ENCODE data around the gene ADD1.
"Not testable (repeated sequence)": the region's sequence is repeated elsewhere in the genome, so short reads cannot be mapped to it uniquely, and the experiment has no call there.

Gene ADD1

DNA sequence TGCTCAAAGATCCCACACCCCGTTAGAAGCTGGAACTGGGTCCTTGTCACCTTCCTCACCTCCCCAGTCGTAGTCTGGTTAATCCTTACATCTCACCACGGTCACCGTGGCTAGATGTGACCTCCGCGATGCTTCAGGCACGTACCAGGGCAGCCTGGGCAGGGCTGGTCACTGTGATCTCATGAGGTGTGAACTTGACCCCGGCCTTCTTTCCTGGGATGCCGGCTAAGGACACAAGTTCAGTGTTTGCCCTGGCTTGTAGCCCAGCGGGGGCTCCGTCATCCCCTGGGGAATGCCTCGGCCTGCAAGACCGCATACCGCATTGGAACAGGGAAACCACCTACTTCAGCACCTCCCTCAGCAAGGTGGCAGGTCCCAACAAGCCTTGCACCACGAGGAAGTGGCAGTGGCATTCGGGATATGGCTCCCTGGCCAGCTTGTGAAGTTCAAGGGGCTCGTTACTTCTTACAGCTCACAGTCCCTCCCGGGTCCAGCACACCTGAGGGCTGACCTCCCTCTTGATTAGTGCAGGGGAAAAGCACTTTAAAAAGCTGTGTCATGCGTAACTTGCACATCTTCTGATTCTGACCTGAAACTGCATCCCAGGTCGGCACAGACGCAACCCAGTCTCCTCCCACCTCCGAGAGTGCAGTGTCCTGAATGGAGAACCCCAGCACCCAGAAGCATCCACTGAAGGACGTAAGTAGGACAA, 93.7 kb downstream of the ADD1 start:
- no peak for DNase-seq

GRCh38 chr4:2937986-2938385, 94.3 kb downstream of the ADD1 start:
- DNase-seq, result no peak

DNA sequence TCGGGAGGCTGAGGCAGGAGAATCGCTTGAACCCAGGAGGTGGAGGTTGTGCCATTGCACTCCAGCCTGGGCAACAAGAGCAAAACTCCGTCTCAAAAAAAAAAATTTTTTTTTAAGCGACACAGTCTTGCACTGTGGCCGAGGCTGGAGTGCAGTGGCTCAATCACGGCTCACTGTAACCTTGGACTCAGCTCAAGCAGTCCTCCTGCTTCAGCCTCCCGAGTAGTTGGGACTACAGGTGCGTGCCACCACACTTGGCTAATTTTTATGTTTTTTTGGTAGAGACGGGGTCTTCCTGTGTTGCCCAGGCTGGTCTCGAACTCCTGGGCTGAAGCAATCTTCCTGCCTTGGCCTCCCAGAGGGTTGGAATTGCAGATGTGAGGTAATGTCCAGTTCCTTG, 94.8 kb downstream of the ADD1 start:
- DNase-seq, result not testable (repeated sequence)

GRCh38 chr4:2938906-2939305, 95.3 kb downstream of the ADD1 start:
- DNase-seq, result no peak

DNA sequence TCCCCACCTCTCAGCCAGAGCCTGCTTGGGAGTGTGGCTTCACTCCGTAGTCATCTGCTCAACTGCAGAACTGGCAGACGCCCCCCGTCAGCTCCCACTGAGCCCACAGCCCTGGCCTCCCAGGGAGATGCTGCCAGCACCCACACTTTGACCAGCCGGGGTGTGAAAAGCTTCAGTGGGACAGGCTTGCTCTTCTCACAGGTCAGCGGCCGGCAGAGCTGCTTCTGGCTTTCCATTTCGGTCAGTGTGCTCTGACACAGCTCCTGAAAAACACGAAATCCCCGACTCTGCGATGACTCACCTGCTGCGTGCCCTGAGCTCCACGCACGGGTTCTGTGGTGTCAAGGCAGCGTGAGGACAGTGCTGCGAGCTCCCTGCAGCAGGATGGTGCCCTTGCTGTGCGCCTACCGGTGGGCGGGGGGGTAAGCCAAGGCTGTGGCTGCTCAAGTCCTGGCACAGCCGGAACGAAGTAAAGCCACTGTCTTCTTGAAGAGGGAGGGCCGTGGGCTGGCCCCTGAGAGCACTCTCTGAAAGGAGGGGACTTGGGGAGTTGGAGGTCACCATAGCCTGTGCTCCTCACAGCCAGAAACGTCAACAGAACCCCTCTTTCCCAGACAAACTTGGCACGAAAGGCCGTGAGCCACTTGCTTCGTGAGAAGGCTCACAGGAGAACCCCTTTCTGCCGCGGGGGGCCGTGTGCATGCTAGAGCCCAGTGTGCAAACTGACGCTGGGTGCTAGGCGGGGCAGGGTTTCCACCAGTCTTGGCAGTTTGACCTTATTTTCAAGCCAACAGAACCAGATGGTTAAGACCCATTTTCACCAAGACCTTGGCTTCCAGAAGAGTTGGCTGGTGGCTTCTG, 96.0 kb downstream of the ADD1 start:
- DNase-seq, result no peak

- DNase-seq, result no peak
These were observed 96.9 kb downstream of the ADD1 start for GRCh38 chr4:2940267-2941137.

GRCh38 chr4:2941138-2942036, 97.7 kb downstream of the ADD1 start:
- DNase-seq, result no peak

DNA sequence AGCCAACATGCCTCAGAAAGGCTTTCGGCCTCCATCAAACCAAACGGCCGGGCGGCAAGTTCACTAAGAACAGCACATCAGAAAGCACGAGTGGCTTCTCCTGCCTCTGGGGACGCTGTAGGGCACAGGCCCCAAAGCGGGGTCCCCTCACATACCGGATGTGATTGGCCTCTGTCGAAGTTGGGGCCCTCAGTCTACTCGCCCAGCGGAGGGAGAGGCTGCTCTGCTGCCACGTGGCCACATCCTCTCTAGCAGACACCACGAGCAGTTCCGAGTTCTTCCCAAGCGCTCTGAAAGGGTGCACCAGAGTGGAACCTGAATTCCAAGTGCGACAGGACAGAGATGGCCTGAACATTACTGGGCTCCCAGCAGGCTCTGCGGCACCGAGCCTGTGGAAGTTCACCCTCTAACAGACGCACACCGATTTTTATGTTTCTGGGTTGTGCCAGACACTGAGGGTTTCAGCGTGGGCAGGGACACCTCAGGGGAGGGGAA, 98.4 kb downstream of the ADD1 start:
- DNase-seq, result no peak

GRCh38 chr4:2942532-2943363, 99.1 kb downstream of the ADD1 start:
- no peak for DNase-seq

- DNase-seq, result no peak
These were observed 99.9 kb downstream of the ADD1 start for GRCh38 chr4:2943364-2944090.

GRCh38 chr4:2944091-2944482, 100.4 kb downstream of the ADD1 start:
- DNase-seq, result no peak

DNA sequence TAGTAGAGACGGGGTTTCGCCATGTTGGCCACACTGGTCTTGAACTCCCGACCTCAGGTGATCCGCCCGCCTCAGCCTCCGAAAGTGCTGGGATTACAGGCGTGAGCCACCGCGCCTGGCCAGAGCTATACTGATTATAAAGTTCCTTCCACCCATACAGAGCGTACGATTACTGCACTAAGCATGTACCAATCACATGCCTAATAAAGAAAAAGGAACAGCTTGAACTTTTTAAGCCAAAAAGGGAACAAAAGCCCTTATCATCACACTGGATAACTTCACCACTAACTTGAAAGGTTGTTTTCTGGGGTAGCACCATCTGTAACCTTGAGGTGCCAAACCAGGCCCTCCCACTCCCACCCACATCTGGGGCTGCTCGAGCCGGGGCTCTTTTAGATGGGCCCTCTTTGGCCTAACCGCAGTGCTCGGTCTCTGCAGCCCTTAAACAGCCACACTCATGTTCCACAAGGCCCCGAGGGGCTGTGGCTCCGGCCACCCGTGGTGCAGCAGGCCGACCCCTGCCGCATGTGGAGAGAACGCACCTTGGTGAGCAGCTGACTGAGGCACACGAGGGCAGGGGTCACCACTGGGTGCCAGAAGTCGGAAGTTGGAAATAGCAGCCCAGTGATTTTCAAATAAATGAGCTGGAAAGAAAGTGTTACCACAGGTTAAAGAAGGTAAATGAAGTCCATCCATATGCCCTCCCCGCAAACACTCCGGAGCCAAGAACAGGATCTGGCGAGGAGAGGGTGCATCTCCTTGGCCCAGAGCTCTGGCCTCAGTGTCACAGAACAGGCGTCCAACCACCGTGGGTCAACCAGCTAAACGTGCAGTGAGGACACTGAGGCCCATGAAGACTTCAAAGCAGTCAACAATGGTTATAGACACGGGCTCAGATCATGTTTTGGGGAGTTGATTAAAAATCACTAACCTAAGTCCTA, 101.2 kb downstream of the ADD1 start:
- no peak for DNase-seq

DNA sequence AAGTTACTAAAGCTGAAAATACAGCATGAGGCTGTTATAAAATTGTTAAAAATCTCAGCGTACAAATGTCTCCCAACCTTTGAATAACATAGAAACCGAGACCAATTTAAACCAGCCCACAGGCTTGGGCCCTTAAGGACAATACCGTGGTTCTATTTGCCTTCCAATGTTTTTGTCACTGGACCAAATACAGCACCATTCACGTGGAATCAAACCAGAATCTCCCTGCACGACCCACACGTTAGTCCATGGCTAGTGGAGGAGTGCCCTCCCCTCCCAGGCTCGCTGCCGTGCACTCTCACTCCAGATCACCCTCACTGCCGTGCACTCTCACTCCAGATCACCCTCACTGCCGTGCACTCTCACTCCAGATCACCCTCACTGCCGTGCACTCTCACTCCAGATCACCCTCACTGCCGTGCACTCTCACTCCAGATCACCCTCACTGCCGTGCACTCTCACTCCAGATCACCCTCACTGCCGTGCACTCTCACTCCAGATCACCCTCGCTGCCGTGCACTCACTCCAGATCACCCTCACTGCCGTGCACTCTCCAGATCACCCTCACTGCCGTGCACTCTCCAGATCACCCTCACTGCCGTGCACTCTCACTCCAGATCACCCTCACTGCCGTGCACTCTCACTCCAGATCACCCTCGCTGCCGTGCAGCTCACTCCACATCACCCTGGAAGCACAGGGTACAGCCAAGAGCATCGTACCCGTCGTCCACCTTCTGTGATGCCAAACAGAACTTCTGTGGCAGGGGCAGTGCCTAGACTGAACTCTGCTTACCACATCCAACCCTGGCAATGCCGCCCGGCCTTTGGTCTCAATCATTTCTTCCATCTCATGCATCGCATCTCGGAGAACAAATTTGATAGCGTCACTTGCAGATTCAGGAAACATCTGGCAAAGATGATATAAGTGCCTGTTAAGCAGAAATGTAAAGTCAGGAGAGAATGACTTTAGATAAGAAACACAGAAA, 102.3 kb downstream of the ADD1 start:
- DNase-seq, result not testable (repeated sequence)

- no peak for DNase-seq
These were observed 103.4 kb downstream of the ADD1 start for GRCh38 chr4:2946812-2947600.

- no peak for DNase-seq
These were observed 104.3 kb downstream of the ADD1 start for GRCh38 chr4:2947926-2948325.

- DNase-seq, result no peak
These were observed 105.5 kb downstream of the ADD1 start for GRCh38 chr4:2948895-2949781.
